H9 (cell line): ENCODE measurements around the gene CSNK2B. TPM values are rescaled to one million over a fixed set of nuclear protein-coding genes. Genes with fewer than 3 reads are reported as not detected.

Experiments used
- DNase-seq: peaks from one replicate; pipeline ENCODE4 v3.0.0-alpha.2; 2017
- H2AFZ ChIP-seq: one replicate; pipeline ENCODE4 v1.6.1; 2013; ENCODE audit warnings: mild to moderate bottlenecking, low read length, control low read depth, moderate library complexity
- H2AK5ac ChIP-seq: 2 replicates; pipeline ENCODE4 v1.6.1; 2013; ENCODE audit warnings: low read length, control low read depth, mixed read lengths; ENCODE audit not compliant: insufficient read length
- H2BK120ac ChIP-seq: one replicate; pipeline ENCODE4 v1.6.1; 2013; ENCODE audit warnings: low read depth, mild to moderate bottlenecking, low read length, control low read depth, inconsistent platforms; ENCODE audit not compliant: poor library complexity, severe bottlenecking
- H2BK12ac ChIP-seq: 2 replicates; pipeline ENCODE4 v1.6.1; 2013; ENCODE audit warnings: low read length, control low read depth, mixed read lengths, low read depth; ENCODE audit not compliant: insufficient read length
- H2BK15ac ChIP-seq: 2 replicates; pipeline ENCODE4 v1.6.1; 2013; ENCODE audit warnings: low read depth, low read length, control low read depth
- H2BK20ac ChIP-seq: one replicate; pipeline ENCODE4 v1.6.1; 2013; ENCODE audit warnings: low read depth, mild to moderate bottlenecking, low read length, control low read depth, inconsistent platforms; ENCODE audit not compliant: poor library complexity, severe bottlenecking
- H2BK5ac ChIP-seq: 2 replicates; pipeline ENCODE4 v1.6.1; 2013; ENCODE audit warnings: low read length, control low read depth, mixed read lengths; ENCODE audit not compliant: insufficient read length
- H3K14ac ChIP-seq: 2 replicates; pipeline ENCODE4 v1.6.1; 2013; ENCODE audit warnings: low read length, control low read depth; ENCODE audit not compliant: insufficient read depth
- H3K18ac ChIP-seq: 2 replicates; pipeline ENCODE4 v1.6.1; 2013; ENCODE audit warnings: low read depth, mild to moderate bottlenecking, mixed read lengths, low read length, control low read depth; ENCODE audit not compliant: insufficient read length
- H3K23ac ChIP-seq: 2 replicates; pipeline ENCODE4 v1.6.1; 2013; ENCODE audit warnings: low read length, control low read depth, mixed read lengths, low read depth; ENCODE audit not compliant: insufficient read length
- H3K23me2 ChIP-seq: 2 replicates; pipeline ENCODE4 v1.6.1; 2013; ENCODE audit warnings: low read depth, mild to moderate bottlenecking, mixed read lengths, low read length, control low read depth; ENCODE audit not compliant: insufficient read length, poor library complexity, severe bottlenecking
- H3K27ac ChIP-seq: 2 replicates; pipeline ENCODE4 v1.5.1; 2013; ENCODE audit warnings: low read length, control low read depth, mixed read lengths, low read depth; ENCODE audit not compliant: insufficient read length
- H3K27me3 ChIP-seq: 2 replicates; pipeline ENCODE4 v1.6.1; 2013; ENCODE audit warnings: low read length, control low read depth, inconsistent platforms; ENCODE audit not compliant: insufficient read depth
- H3K4ac ChIP-seq: 2 replicates; pipeline ENCODE4 v1.6.1; 2013; ENCODE audit warnings: low read depth, mild to moderate bottlenecking, control low read depth, inconsistent platforms, low read length, moderate library complexity
- H3K4me1 ChIP-seq: 2 replicates; pipeline ENCODE4 v1.6.1; 2013; ENCODE audit warnings: low read length, control low read depth, inconsistent platforms; ENCODE audit not compliant: insufficient read depth
- H3K4me2 ChIP-seq: 2 replicates; pipeline ENCODE4 v1.6.1; 2013; ENCODE audit warnings: low read length, control low read depth, mixed read lengths; ENCODE audit not compliant: insufficient read length, insufficient read depth
- H3K56ac ChIP-seq: 2 replicates; pipeline ENCODE4 v1.6.1; 2013; ENCODE audit warnings: low read depth, mild to moderate bottlenecking, mixed read lengths, low read length, control low read depth; ENCODE audit not compliant: insufficient read length
- H3K79me1 ChIP-seq: 2 replicates; pipeline ENCODE4 v1.6.1; 2013; ENCODE audit warnings: low read depth, mild to moderate bottlenecking, moderate library complexity, low read length, control low read depth, inconsistent platforms; ENCODE audit not compliant: insufficient read depth, poor library complexity, severe bottlenecking
- H3K79me2 ChIP-seq: 2 replicates; pipeline ENCODE4 v1.6.1; 2013; ENCODE audit warnings: low read length, control low read depth, inconsistent platforms; ENCODE audit not compliant: insufficient read depth
- H3K9ac ChIP-seq: 2 replicates; pipeline ENCODE4 v1.6.1; 2013; ENCODE audit warnings: low read length, control low read depth, mixed read lengths; ENCODE audit not compliant: insufficient read length; ENCODE audit errors: extremely low read depth
- H3K9me3 ChIP-seq: one replicate; pipeline ENCODE4 v1.6.1; 2013; ENCODE audit warnings: low read depth, low read length, inconsistent platforms; ENCODE audit not compliant: control insufficient read depth
- H3T11ph ChIP-seq: one replicate; pipeline ENCODE4 v1.6.1; 2013; ENCODE audit warnings: mild to moderate bottlenecking, low read length, control low read depth, inconsistent platforms
- H4K20me1 ChIP-seq: one replicate; pipeline ENCODE4 v1.6.1; 2013; ENCODE audit not compliant: control insufficient read depth, insufficient read length, insufficient read depth
- H4K5ac ChIP-seq: 2 replicates; pipeline ENCODE4 v1.6.1; 2013; ENCODE audit warnings: low read depth, mild to moderate bottlenecking, mixed read lengths, low read length, control low read depth; ENCODE audit not compliant: insufficient read length
- H4K8ac ChIP-seq: replicated peaks from 2 replicates; pipeline ENCODE4 v1.6.1; 2013; ENCODE audit warnings: low read length, control low read depth, mixed read lengths, low read depth; ENCODE audit not compliant: insufficient read length
- H4K91ac ChIP-seq: 2 replicates; pipeline ENCODE4 v1.6.1; 2013; ENCODE audit warnings: low read depth, mild to moderate bottlenecking, moderate library complexity, mixed read lengths, low read length, control low read depth; ENCODE audit not compliant: insufficient read length
- H3K27ac Mint-ChIP-seq, 3 experiments: 2 replicates in 2 of 3; 3 replicates in 1 of 3; pipeline ENCODE4 v1.8.0; 2020 to 2021; ENCODE audit warnings: mixed read lengths in 3 of 3, mild to moderate bottlenecking in 1 of 3, moderate library complexity in 1 of 3
- H3K27me3 Mint-ChIP-seq: 2 replicates; pipeline ENCODE4 v1.8.0; 2021; ENCODE audit warnings: low read depth, mild to moderate bottlenecking, moderate library complexity, mixed read lengths
- H3K36me3 Mint-ChIP-seq, 3 experiments: 2 replicates in 2 of 3; 3 replicates in 1 of 3; pipeline ENCODE4 v1.8.0; 2020 to 2021; ENCODE audit warnings: low read depth in 3 of 3, mixed read lengths in 3 of 3; ENCODE audit not compliant: insufficient read depth in 1 of 3
- H3K4me1 Mint-ChIP-seq, 2 experiments: 2 replicates each; pipeline ENCODE4 v1.8.0; 2020; ENCODE audit warnings: mixed read lengths in 2 of 2
- H3K4me3 Mint-ChIP-seq, 2 experiments: 2 replicates in 1 of 2; 3 replicates in 1 of 2; pipeline ENCODE4 v1.8.0; 2020 to 2021; ENCODE audit warnings: mild to moderate bottlenecking in 2 of 2, mixed read lengths in 2 of 2, moderate library complexity in 1 of 2
- H3K9me3 Mint-ChIP-seq, 2 experiments: 2 replicates in 1 of 2; 3 replicates in 1 of 2; pipeline ENCODE4 v1.8.0; 2020; ENCODE audit warnings: mild to moderate bottlenecking in 2 of 2, mixed read lengths in 2 of 2, moderate library complexity in 1 of 2
- whole genome bisulfite sequencing: extraction: QIAGEN DNeasy Blood & Tissue Kit; methylation state at CpG from one replicate; pipeline ENCODE4 v1.1.7; 2013; ENCODE audit warnings: missing lambda C conversion rate, low lambda C conversion rate, mixed read lengths; ENCODE audit not compliant: insufficient read length; ENCODE audit errors: extremely low coverage; 5-methylcytosine and 5-hydroxymethylcytosine counted together
- total RNA-seq: library from RNA; stranded (reverse); gene quantifications from 2 replicates; pipeline ENCODE4 v1.2.1, GENCODE V29; 2021
- TF ChIP-seq, protein P1 (sequence below): fragments of 200-600 bp; sonication (generic); conservative IDR thresholded peaks from 3 replicates; pipeline ENCODE4 v1.8.0; 2021; ENCODE audit warnings: antibody characterized with exemption, mild to moderate bottlenecking

CSNK2B gene
- total RNA-seq, 1 experiment from 2014 or later: 187 TPM

DNA sequence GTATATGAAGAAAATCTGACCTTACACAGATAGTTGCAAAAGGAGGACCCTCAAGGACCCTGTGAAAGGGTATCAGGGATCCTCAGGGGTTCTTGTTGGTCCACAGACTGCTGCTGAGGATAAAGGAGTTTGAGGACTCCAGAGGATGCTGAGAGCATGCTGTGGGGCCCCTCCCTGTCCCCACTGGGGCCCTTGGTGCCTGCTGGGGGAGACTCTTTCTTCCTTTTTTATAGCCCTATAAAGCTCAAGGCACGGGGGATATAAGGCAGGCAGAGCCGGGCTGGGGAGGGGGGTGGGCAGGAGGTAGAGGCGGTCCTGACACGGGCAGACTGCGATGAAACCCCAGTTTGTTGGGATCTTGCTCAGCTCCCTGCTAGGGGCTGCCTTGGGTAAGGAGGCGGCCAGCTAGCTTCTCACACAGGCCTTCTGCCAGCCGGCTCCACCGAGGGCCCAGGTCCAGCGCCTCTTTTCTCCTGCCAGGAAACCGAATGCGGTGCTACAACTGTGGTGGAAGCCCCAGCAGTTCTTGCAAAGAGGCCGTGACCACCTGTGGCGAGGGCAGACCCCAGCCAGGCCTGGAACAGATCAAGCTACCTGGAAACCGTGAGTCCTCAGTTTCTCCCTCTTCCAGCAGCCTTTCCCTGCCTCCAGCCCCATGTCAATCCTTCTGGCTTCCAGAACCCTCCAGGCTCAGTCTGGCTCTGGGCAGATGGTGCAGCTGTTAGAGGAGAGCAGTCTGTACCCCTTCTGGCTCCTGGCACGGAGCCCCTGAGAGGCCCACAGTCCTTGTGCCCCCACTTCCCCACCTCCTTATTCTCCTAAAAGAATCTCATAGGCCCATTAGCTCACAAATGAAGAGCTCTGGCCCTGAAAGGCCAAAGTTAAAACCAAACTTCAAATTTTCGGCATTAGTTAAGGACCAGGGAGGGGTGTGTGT is 49.4 kb downstream of the CSNK2B start, which contains the start of gene LY6G6D:
TSS of gene LY6G6D (plus strand) at position 327 of the 937 bp plus-strand sequence. CDS start at position 335, 8 bp downstream.
- Histone ChIP-seq H3K27me3 (no peaks in the 10 kb centered on the region), H3K9me3 (no peaks in the 10 kb centered on the region), H3K4me2 (no peak within 1 kb of the TSS), H3K9ac (no peak within 1 kb of the TSS), H3K23ac (no peak within 1 kb of the TSS), H2AFZ (no peak within 1 kb of the TSS), H3K79me1 (no peaks in the 10 kb centered on the region), H3K79me2 (no peaks in the 10 kb centered on the region), H2BK15ac (no peak within 1 kb of the TSS), H2BK120ac (no peak within 1 kb of the TSS), H2BK20ac (no peak within 1 kb of the TSS), H4K5ac (no peak within 1 kb of the TSS), H4K91ac (no peak within 1 kb of the TSS), H3K4ac (no peak within 1 kb of the TSS), H2BK5ac (no peak within 1 kb of the TSS), H4K20me1 (no peaks in the 10 kb centered on the region), H3K4me1 (peaks cover 10% of the 10 kb centered on the region; the same call in 1 of the 2 replicates), H3K27ac (no peak within 1 kb of the TSS), H3K18ac (no peak within 1 kb of the TSS), H3T11ph (no peak within 1 kb of the TSS), H2AK5ac (no peak within 1 kb of the TSS), H3K14ac (no peak within 1 kb of the TSS), H2BK12ac (no peak within 1 kb of the TSS), H3K23me2 (no peaks in the 10 kb centered on the region), H4K8ac (no peak within 1 kb of the TSS), H3K56ac (no peak within 1 kb of the TSS)
- Mint-ChIP-seq H3K27ac (peak within 1 kb of the TSS; percentile 81 to 95 (median 81)), H3K4me1 (peaks cover 50 to 63% of the 10 kb centered on the region in 2 experiments), H3K4me3 (peak within 1 kb of the TSS in 1 of 2 experiments; percentile 60; a peak in 3 of 5 replicates), H3K27me3 (peaks cover 8% of the 10 kb centered on the region), H3K36me3 (no peaks in the 10 kb centered on the region), H3K9me3 (no peaks in the 10 kb centered on the region)
- WGBS: no CpG with 5 or more reads among the region's 16 CpGs
- peak; percentile 44 for DNase-seq
- TF ChIP-seq, protein P1, sequence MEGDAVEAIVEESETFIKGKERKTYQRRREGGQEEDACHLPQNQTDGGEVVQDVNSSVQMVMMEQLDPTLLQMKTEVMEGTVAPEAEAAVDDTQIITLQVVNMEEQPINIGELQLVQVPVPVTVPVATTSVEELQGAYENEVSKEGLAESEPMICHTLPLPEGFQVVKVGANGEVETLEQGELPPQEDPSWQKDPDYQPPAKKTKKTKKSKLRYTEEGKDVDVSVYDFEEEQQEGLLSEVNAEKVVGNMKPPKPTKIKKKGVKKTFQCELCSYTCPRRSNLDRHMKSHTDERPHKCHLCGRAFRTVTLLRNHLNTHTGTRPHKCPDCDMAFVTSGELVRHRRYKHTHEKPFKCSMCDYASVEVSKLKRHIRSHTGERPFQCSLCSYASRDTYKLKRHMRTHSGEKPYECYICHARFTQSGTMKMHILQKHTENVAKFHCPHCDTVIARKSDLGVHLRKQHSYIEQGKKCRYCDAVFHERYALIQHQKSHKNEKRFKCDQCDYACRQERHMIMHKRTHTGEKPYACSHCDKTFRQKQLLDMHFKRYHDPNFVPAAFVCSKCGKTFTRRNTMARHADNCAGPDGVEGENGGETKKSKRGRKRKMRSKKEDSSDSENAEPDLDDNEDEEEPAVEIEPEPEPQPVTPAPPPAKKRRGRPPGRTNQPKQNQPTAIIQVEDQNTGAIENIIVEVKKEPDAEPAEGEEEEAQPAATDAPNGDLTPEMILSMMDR: no peak
